Liver (tissue), 9 donors: ENCODE measurements around the gene GRK5. TPM values are rescaled to one million over a fixed set of nuclear protein-coding genes. Genes with fewer than 3 reads are reported as not detected.
A peak's percentile ranks its signal among the peaks of the same experiment; 100 is the strongest.

ENCODE experiments used
- DNase-seq: peaks from one replicate; pipeline ENCODE4 v3.0.0-alpha.2; 2017; ENCODE audit warnings: low spot score
- H3K27ac ChIP-seq, 2 donors: one replicate each; pipeline ENCODE4 v1.7.0; 2013; ENCODE audit warnings: inconsistent platforms in 2 of 2, low read length in 2 of 2, control low read depth in 1 of 2, low read depth in 1 of 2, mild to moderate bottlenecking in 1 of 2
- H3K27me3 ChIP-seq, 4 donors: one replicate each; pipeline versions ENCODE4 v1.6.1 to v1.7.0; 2013; ENCODE audit warnings: low read length in 3 of 4, inconsistent platforms in 1 of 4, mild to moderate bottlenecking in 1 of 4, moderate library complexity in 1 of 4; ENCODE audit not compliant: control insufficient read depth in 4 of 4, insufficient read depth in 4 of 4
- H3K36me3 ChIP-seq, 4 donors: one replicate each; pipeline versions ENCODE4 v1.6.1 to v1.7.0; 2013; ENCODE audit warnings: low read length in 3 of 4, mild to moderate bottlenecking in 3 of 4, low read depth in 1 of 4, moderate library complexity in 1 of 4; ENCODE audit not compliant: control insufficient read depth in 4 of 4, insufficient read depth in 3 of 4
- H3K4me1 ChIP-seq, 4 donors: one replicate each; pipeline versions ENCODE4 v1.6.1 to v1.7.0; 2013; ENCODE audit warnings: low read length in 3 of 4, mild to moderate bottlenecking in 3 of 4, moderate library complexity in 1 of 4; ENCODE audit not compliant: control insufficient read depth in 4 of 4, insufficient read depth in 4 of 4
- H3K4me3 ChIP-seq, 3 donors: one replicate each; pipeline versions ENCODE4 v1.6.1 to v1.7.0; 2013; ENCODE audit warnings: low read length in 3 of 3, control low read depth in 1 of 3, low read depth in 1 of 3, mild to moderate bottlenecking in 1 of 3
- H3K9ac ChIP-seq, 2 donors: one replicate each; pipeline ENCODE4 v1.7.0; 2013; ENCODE audit warnings: low read length in 2 of 2, mild to moderate bottlenecking in 2 of 2, moderate library complexity in 2 of 2, control low read depth in 1 of 2, low read depth in 1 of 2
- H3K9me3 ChIP-seq, 4 donors: one replicate each; pipeline versions ENCODE4 v1.6.1 to v1.7.0; 2013; ENCODE audit warnings: low read length in 3 of 4; ENCODE audit not compliant: control insufficient read depth in 4 of 4
- FOXA1 ChIP-seq: IDR thresholded peaks from 2 replicates; pipeline ENCODE4 v1.6.1; 2016; ENCODE audit warnings: antibody characterized with exemption
- FOXA2 ChIP-seq: IDR thresholded peaks from 2 replicates; pipeline ENCODE4 v1.6.1; 2016; ENCODE audit warnings: antibody characterized with exemption
- HNF4G ChIP-seq: IDR thresholded peaks from 2 replicates; pipeline ENCODE4 v1.6.1; 2016; ENCODE audit warnings: antibody characterized with exemption
- RXRA ChIP-seq, 2 donors: IDR thresholded peaks; 2 replicates each; pipeline ENCODE4 v1.6.1; 2017 to 2018; ENCODE audit warnings: antibody characterized with exemption in 2 of 2, mild to moderate bottlenecking in 1 of 2
- SP1 ChIP-seq: IDR thresholded peaks from 2 replicates; pipeline ENCODE4 v1.6.1; 2018; ENCODE audit warnings: antibody characterized with exemption, mild to moderate bottlenecking
- TAF1 ChIP-seq: conservative IDR thresholded peaks from 2 replicates; pipeline ENCODE4 v1.6.1; 2016; ENCODE audit warnings: antibody characterized with exemption, mild to moderate bottlenecking
- YY1 ChIP-seq: IDR thresholded peaks from 2 replicates; pipeline ENCODE4 v1.6.1; 2016; ENCODE audit warnings: antibody characterized with exemption, mild to moderate bottlenecking
- WGBS: extraction: QIAGEN DNeasy Blood & Tissue Kit; methylation state at CpG from one replicate; pipeline ENCODE4 v1.1.7; 2013; 5-methylcytosine and 5-hydroxymethylcytosine counted together
- polyA plus RNA-seq, 2 donors: library from polyadenylated mRNA; stranded (reverse) in 1 of 2; unstranded in 1 of 2; fragments of 200-250 nt in 1 of 2; fragments of >200 nt in 1 of 2; fragmentation: Nextera tagmentation in 1 of 2; extraction: Ambion mirVana in 1 of 2; gene quantifications; one replicate each; pipeline versions ENCODE4 v1.2.1 to v1.2.3, GENCODE V29; 2013 to 2015
- total RNA-seq, 2 donors: library from RNA; depleted of rRNA; stranded (reverse); fragments of >200 nt; gene quantifications; one replicate each; pipeline ENCODE4 v1.2.3, GENCODE V29; 2014
- TF ChIP-seq, protein P1 (sequence below): fragments of 150-350 bp; IDR thresholded peaks from 2 replicates; pipeline ENCODE4 v1.5.1; 2017; ENCODE audit warnings: improper control_type of control experiment, low read depth, low read length; ENCODE audit not compliant: missing input control
- TF ChIP-seq, protein P2 (sequence below): IDR thresholded peaks from 2 replicates; pipeline ENCODE4 v1.6.1; 2016; ENCODE audit warnings: antibody characterized with exemption
- TF ChIP-seq, protein P3 (sequence below): IDR thresholded peaks from 2 replicates; pipeline ENCODE4 v1.6.1; 2016; ENCODE audit warnings: antibody characterized with exemption
- TF ChIP-seq, protein P4 (sequence below): IDR thresholded peaks from 2 replicates; pipeline ENCODE4 v1.6.1; 2016; ENCODE audit warnings: antibody characterized with exemption, mild to moderate bottlenecking
- donor health status: healthy.
- donor health status: healthy.
- donor health status: healthy.
- donor health status: healthy.
- donor health status: healthy.

Gene GRK5
- total and polyA plus RNA-seq, 4 donors = 2.1 to 6.6 (median 5.1) TPM

DNA sequence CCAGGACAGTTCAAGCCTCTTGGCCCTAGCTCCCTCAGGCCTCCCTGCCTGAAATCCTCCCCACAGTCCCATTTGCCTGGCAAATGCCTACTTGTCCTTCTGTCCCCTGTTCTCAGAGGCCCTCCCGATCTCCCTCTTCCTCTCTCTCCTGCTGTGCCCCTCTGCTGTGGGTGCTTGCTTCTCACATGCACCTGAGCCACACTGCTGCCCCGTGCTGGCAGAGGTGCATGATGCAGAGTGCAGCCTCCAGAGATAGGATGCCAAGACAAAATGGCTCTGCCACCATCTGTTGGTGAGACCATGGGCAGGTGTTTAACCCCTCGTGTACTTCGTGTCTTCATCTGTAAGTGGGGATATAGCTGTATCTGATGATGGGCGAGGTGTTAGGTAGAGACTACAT, 176.8 kb downstream of the GRK5 start:
- H3K36me3 ChIP-seq = no peaks in the 10 kb centered on the region

DNA sequence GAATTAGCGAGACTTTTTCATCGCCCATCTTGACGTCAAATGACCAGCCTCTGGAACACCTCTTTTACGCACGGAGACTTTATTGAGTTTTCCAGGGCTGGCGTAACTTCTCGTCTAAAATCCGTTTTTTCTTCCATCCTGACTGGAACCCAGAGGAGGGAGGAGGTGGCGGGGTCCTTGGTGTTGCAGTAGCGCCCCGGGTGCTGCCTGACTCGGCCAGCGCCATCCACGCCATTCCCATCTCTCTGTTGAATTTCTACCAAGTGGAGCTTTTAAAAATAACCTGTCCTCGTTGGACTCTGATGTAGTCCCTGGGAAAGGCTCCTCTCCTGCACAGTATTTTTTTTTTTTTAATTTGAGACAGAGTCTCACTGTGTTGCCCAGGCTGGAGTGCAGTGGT, 179.3 kb downstream of the GRK5 start:
- Histone ChIP-seq H3K4me3 (no peak overlapping the region), H3K27me3 (no peaks in the 10 kb centered on the region), H3K9me3 (no peaks in the 10 kb centered on the region), H3K9ac (no peak overlapping the region), H3K27ac (no peak overlapping the region), H3K4me1 (no peaks in the 10 kb centered on the region), H3K36me3 (no peaks in the 10 kb centered on the region)
- 97% methylated on average over 15 of the region's 15 CpGs for WGBS
- DNase-seq = no peak
- TF ChIP-seq TAF1 (no peak), HNF4G (no peak)
- TF ChIP-seq, protein P1, sequence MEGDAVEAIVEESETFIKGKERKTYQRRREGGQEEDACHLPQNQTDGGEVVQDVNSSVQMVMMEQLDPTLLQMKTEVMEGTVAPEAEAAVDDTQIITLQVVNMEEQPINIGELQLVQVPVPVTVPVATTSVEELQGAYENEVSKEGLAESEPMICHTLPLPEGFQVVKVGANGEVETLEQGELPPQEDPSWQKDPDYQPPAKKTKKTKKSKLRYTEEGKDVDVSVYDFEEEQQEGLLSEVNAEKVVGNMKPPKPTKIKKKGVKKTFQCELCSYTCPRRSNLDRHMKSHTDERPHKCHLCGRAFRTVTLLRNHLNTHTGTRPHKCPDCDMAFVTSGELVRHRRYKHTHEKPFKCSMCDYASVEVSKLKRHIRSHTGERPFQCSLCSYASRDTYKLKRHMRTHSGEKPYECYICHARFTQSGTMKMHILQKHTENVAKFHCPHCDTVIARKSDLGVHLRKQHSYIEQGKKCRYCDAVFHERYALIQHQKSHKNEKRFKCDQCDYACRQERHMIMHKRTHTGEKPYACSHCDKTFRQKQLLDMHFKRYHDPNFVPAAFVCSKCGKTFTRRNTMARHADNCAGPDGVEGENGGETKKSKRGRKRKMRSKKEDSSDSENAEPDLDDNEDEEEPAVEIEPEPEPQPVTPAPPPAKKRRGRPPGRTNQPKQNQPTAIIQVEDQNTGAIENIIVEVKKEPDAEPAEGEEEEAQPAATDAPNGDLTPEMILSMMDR = no peak

More for the DNA sequence above, 176.8 kb downstream of the GRK5 start:
- TF ChIP-seq FOXA1 (no peak), YY1 (no peak), RXRA (IDR thresholded peaks at IDR 0.05) (no peak), SP1 (no peak)
- TF ChIP-seq, protein P2, sequence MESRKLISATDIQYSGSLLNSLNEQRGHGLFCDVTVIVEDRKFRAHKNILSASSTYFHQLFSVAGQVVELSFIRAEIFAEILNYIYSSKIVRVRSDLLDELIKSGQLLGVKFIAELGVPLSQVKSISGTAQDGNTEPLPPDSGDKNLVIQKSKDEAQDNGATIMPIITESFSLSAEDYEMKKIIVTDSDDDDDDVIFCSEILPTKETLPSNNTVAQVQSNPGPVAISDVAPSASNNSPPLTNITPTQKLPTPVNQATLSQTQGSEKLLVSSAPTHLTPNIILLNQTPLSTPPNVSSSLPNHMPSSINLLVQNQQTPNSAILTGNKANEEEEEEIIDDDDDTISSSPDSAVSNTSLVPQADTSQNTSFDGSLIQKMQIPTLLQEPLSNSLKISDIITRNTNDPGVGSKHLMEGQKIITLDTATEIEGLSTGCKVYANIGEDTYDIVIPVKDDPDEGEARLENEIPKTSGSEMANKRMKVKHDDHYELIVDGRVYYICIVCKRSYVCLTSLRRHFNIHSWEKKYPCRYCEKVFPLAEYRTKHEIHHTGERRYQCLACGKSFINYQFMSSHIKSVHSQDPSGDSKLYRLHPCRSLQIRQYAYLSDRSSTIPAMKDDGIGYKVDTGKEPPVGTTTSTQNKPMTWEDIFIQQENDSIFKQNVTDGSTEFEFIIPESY = no peak
- TF ChIP-seq, protein P3, sequence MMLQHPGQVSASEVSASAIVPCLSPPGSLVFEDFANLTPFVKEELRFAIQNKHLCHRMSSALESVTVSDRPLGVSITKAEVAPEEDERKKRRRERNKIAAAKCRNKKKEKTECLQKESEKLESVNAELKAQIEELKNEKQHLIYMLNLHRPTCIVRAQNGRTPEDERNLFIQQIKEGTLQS = no peak
- no peaks in the 10 kb centered on the region for H3K27me3 ChIP-seq
- no peak overlapping the region for H3K9ac ChIP-seq
- no peak overlapping the region for H3K4me3 ChIP-seq
- peak overlapping the region in 1 of 2 donors; percentile 25 for H3K27ac ChIP-seq
- no peaks in the 10 kb centered on the region for H3K4me1 ChIP-seq
- DNase-seq = no peak
- no peaks in the 10 kb centered on the region for H3K9me3 ChIP-seq
- 95% methylated on average over 5 of the region's 5 CpGs for WGBS

DNA sequence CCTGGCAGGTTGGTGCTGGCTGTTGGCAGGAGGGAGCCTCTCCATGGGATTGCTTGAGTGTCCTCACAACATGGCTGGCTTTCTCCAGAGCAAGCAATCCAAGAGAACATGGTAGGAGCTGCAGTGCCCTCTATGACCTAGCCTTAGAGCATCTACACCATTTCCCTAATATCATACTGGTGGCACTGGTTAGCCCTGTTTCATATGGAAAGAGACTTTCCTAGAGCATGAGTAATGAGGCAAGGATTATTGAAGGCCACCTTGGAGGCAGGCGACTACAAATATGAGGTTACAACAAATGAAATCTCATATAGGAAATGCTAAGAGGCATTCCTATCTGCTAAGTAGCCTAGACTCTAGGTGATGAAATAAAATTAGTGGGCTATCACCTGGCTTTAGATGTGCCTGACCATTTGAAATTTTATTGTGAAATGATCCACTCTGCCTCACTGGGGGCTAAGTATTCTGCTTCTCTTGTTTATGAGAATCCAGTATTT, 181.5 kb downstream of the GRK5 start:
- TF ChIP-seq, protein P4, sequence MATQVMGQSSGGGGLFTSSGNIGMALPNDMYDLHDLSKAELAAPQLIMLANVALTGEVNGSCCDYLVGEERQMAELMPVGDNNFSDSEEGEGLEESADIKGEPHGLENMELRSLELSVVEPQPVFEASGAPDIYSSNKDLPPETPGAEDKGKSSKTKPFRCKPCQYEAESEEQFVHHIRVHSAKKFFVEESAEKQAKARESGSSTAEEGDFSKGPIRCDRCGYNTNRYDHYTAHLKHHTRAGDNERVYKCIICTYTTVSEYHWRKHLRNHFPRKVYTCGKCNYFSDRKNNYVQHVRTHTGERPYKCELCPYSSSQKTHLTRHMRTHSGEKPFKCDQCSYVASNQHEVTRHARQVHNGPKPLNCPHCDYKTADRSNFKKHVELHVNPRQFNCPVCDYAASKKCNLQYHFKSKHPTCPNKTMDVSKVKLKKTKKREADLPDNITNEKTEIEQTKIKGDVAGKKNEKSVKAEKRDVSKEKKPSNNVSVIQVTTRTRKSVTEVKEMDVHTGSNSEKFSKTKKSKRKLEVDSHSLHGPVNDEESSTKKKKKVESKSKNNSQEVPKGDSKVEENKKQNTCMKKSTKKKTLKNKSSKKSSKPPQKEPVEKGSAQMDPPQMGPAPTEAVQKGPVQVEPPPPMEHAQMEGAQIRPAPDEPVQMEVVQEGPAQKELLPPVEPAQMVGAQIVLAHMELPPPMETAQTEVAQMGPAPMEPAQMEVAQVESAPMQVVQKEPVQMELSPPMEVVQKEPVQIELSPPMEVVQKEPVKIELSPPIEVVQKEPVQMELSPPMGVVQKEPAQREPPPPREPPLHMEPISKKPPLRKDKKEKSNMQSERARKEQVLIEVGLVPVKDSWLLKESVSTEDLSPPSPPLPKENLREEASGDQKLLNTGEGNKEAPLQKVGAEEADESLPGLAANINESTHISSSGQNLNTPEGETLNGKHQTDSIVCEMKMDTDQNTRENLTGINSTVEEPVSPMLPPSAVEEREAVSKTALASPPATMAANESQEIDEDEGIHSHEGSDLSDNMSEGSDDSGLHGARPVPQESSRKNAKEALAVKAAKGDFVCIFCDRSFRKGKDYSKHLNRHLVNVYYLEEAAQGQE = no peak
- TF ChIP-seq RXRA (IDR thresholded peaks at IDR 0.05) = no peak
- no peak for TF ChIP-seq YY1
- no peak for TF ChIP-seq FOXA2
- DNase-seq = no peak
- H3K36me3 ChIP-seq = no peaks in the 10 kb centered on the region
- no peak overlapping the region for H3K27ac ChIP-seq
- H3K9me3 ChIP-seq = no peaks in the 10 kb centered on the region
- WGBS = 99% methylated on average over 1 of the region's 1 CpG
- H3K4me3 ChIP-seq = no peak overlapping the region
- no peak overlapping the region for H3K9ac ChIP-seq
- H3K4me1 ChIP-seq = no peaks in the 10 kb centered on the region
- no peaks in the 10 kb centered on the region for H3K27me3 ChIP-seq
